ENCODE measurements around the gene UBA52.
A peak's percentile ranks its signal among the peaks of the same experiment; 100 is the strongest.
"Not testable (repeated sequence)": the region's sequence is repeated elsewhere in the genome, so short reads cannot be mapped to it uniquely, and the experiment has no call there.

UBA52 gene

GRCh38 chr19:18571564-18572344 is at the start of gene UBA52:
Gene UBA52 (plus strand): TSS chr19:18571857. CDS start chr19:18573301, 1,444 bp downstream.
- H3K9me3 ChIP-seq (ENCODE audit: control insufficient read depth, insufficient read depth, low read depth, low read length), result no peaks in the 10 kb centered on the region
- H3K27me3 ChIP-seq (ENCODE audit: control insufficient read depth, insufficient read depth, low read length), result no peaks in the 10 kb centered on the region
- peak within 1 kb of the TSS; percentile 97 for H3K27ac ChIP-seq (ENCODE audit: low read depth, low read length)
- peaks cover 72% of the 10 kb centered on the region for H3K36me3 ChIP-seq (ENCODE audit: control insufficient read depth, insufficient read depth, low read length)
- H3K4me1 ChIP-seq (ENCODE audit: control insufficient read depth, insufficient read depth, low read length), result peaks cover 8% of the 10 kb centered on the region
- peak within 1 kb of the TSS; percentile 97 for H3K4me3 ChIP-seq (ENCODE audit: low read depth, low read length)
- peak within 1 kb of the TSS; percentile 98 for H3K9ac ChIP-seq (ENCODE audit: low read length)

GRCh38 chr19:18522124-18522861 is 49.4 kb upstream of the UBA52 start:
- Histone ChIP-seq H3K4me3 (ENCODE audit: low read depth, low read length) (peak overlapping the region; percentile 91), H3K36me3 (ENCODE audit: control insufficient read depth, insufficient read depth, low read length) (no peaks in the 10 kb centered on the region), H3K27ac (ENCODE audit: low read depth, low read length) (no peak overlapping the region), H3K9me3 (ENCODE audit: control insufficient read depth, insufficient read depth, low read depth, low read length) (no peaks in the 10 kb centered on the region), H3K27me3 (ENCODE audit: control insufficient read depth, insufficient read depth, low read length) (no peaks in the 10 kb centered on the region), H3K9ac (ENCODE audit: low read length) (peak overlapping the region; percentile 54), H3K4me1 (ENCODE audit: control insufficient read depth, insufficient read depth, low read length) (peaks cover 5% of the 10 kb centered on the region)

GRCh38 chr19:18522862-18523440 is 48.7 kb upstream of the UBA52 start:
- not testable (repeated sequence) for H3K27me3 ChIP-seq (ENCODE audit: control insufficient read depth, insufficient read depth, low read length); H3K4me3 ChIP-seq (ENCODE audit: low read depth, low read length); H3K36me3 ChIP-seq (ENCODE audit: control insufficient read depth, insufficient read depth, low read length); H3K27ac ChIP-seq (ENCODE audit: low read depth, low read length); H3K9me3 ChIP-seq (ENCODE audit: control insufficient read depth, insufficient read depth, low read depth, low read length); H3K4me1 ChIP-seq (ENCODE audit: control insufficient read depth, insufficient read depth, low read length)
- H3K9ac ChIP-seq (ENCODE audit: low read length), result peak overlapping the region; percentile 54

GRCh38 chr19:18523841-18524240 is 47.8 kb upstream of the UBA52 start:
- H3K27ac ChIP-seq (ENCODE audit: low read depth, low read length), result no peak overlapping the region
- peaks cover 5% of the 10 kb centered on the region for H3K4me1 ChIP-seq (ENCODE audit: control insufficient read depth, insufficient read depth, low read length)
- H3K36me3 ChIP-seq (ENCODE audit: control insufficient read depth, insufficient read depth, low read length), result no peaks in the 10 kb centered on the region
- H3K27me3 ChIP-seq (ENCODE audit: control insufficient read depth, insufficient read depth, low read length), result no peaks in the 10 kb centered on the region
- H3K9ac ChIP-seq (ENCODE audit: low read length), result no peak overlapping the region
- no peak overlapping the region for H3K4me3 ChIP-seq (ENCODE audit: low read depth, low read length)
- H3K9me3 ChIP-seq (ENCODE audit: control insufficient read depth, insufficient read depth, low read depth, low read length), result no peaks in the 10 kb centered on the region

- peaks cover 2% of the 10 kb centered on the region for H3K36me3 ChIP-seq (ENCODE audit: control insufficient read depth, insufficient read depth, low read length)
- no peaks in the 10 kb centered on the region for H3K9me3 ChIP-seq (ENCODE audit: control insufficient read depth, insufficient read depth, low read depth, low read length)
- H3K9ac ChIP-seq (ENCODE audit: low read length), result no peak overlapping the region
- H3K27ac ChIP-seq (ENCODE audit: low read depth, low read length), result no peak overlapping the region
- no peaks in the 10 kb centered on the region for H3K4me1 ChIP-seq (ENCODE audit: control insufficient read depth, insufficient read depth, low read length)
- H3K4me3 ChIP-seq (ENCODE audit: low read depth, low read length), result no peak overlapping the region
- no peaks in the 10 kb centered on the region for H3K27me3 ChIP-seq (ENCODE audit: control insufficient read depth, insufficient read depth, low read length)
These were observed 45.3 kb upstream of the UBA52 start for GRCh38 chr19:18526316-18526715.

GRCh38 chr19:18529782-18530181 is 41.9 kb upstream of the UBA52 start:
- Histone ChIP-seq H3K4me3 (ENCODE audit: low read depth, low read length) (no peak overlapping the region), H3K27ac (ENCODE audit: low read depth, low read length) (no peak overlapping the region), H3K36me3 (ENCODE audit: control insufficient read depth, insufficient read depth, low read length) (peaks cover 24% of the 10 kb centered on the region), H3K4me1 (ENCODE audit: control insufficient read depth, insufficient read depth, low read length) (no peaks in the 10 kb centered on the region), H3K27me3 (ENCODE audit: control insufficient read depth, insufficient read depth, low read length) (no peaks in the 10 kb centered on the region), H3K9ac (ENCODE audit: low read length) (no peak overlapping the region), H3K9me3 (ENCODE audit: control insufficient read depth, insufficient read depth, low read depth, low read length) (no peaks in the 10 kb centered on the region)

GRCh38 chr19:18531485-18531884 is 40.2 kb upstream of the UBA52 start:
- Histone ChIP-seq H3K4me3 (ENCODE audit: low read depth, low read length) (no peak overlapping the region), H3K27ac (ENCODE audit: low read depth, low read length) (no peak overlapping the region), H3K36me3 (ENCODE audit: control insufficient read depth, insufficient read depth, low read length) (peaks cover 38% of the 10 kb centered on the region), H3K27me3 (ENCODE audit: control insufficient read depth, insufficient read depth, low read length) (no peaks in the 10 kb centered on the region), H3K9me3 (ENCODE audit: control insufficient read depth, insufficient read depth, low read depth, low read length) (no peaks in the 10 kb centered on the region), H3K9ac (ENCODE audit: low read length) (no peak overlapping the region), H3K4me1 (ENCODE audit: control insufficient read depth, insufficient read depth, low read length) (no peaks in the 10 kb centered on the region)

- Histone ChIP-seq H3K27ac (ENCODE audit: low read depth, low read length) (no peak overlapping the region), H3K36me3 (ENCODE audit: control insufficient read depth, insufficient read depth, low read length) (peaks cover 46% of the 10 kb centered on the region), H3K27me3 (ENCODE audit: control insufficient read depth, insufficient read depth, low read length) (no peaks in the 10 kb centered on the region)
These were observed 39.3 kb upstream of the UBA52 start for GRCh38 chr19:18532168-18532890.

GRCh38 chr19:18533058-18533457 is 38.6 kb upstream of the UBA52 start:
- H3K36me3 ChIP-seq (ENCODE audit: control insufficient read depth, insufficient read depth, low read length), result peaks cover 53% of the 10 kb centered on the region
- H3K9me3 ChIP-seq (ENCODE audit: control insufficient read depth, insufficient read depth, low read depth, low read length), result no peaks in the 10 kb centered on the region
- H3K27me3 ChIP-seq (ENCODE audit: control insufficient read depth, insufficient read depth, low read length), result no peaks in the 10 kb centered on the region
- H3K9ac ChIP-seq (ENCODE audit: low read length), result no peak overlapping the region
- H3K27ac ChIP-seq (ENCODE audit: low read depth, low read length), result no peak overlapping the region
- no peak overlapping the region for H3K4me3 ChIP-seq (ENCODE audit: low read depth, low read length)
- no peaks in the 10 kb centered on the region for H3K4me1 ChIP-seq (ENCODE audit: control insufficient read depth, insufficient read depth, low read length)

More at GRCh38 chr19:18532168-18532890, 39.3 kb upstream of the UBA52 start:
- H3K4me1 ChIP-seq (ENCODE audit: control insufficient read depth, insufficient read depth, low read length), result no peaks in the 10 kb centered on the region
- no peak overlapping the region for H3K9ac ChIP-seq (ENCODE audit: low read length)
- H3K4me3 ChIP-seq (ENCODE audit: low read depth, low read length), result no peak overlapping the region
- H3K9me3 ChIP-seq (ENCODE audit: control insufficient read depth, insufficient read depth, low read depth, low read length), result no peaks in the 10 kb centered on the region

- Histone ChIP-seq H3K4me1 (ENCODE audit: control insufficient read depth, insufficient read depth, low read length) (no peaks in the 10 kb centered on the region), H3K9me3 (ENCODE audit: control insufficient read depth, insufficient read depth, low read depth, low read length) (no peaks in the 10 kb centered on the region), H3K27me3 (ENCODE audit: control insufficient read depth, insufficient read depth, low read length) (no peaks in the 10 kb centered on the region), H3K27ac (ENCODE audit: low read depth, low read length) (no peak overlapping the region), H3K9ac (ENCODE audit: low read length) (no peak overlapping the region), H3K4me3 (ENCODE audit: low read depth, low read length) (no peak overlapping the region), H3K36me3 (ENCODE audit: control insufficient read depth, insufficient read depth, low read length) (peaks cover 79% of the 10 kb centered on the region)
These were observed 35.2 kb upstream of the UBA52 start for GRCh38 chr19:18536475-18536874.
